OCI-LY3 (cell line): ENCODE results near the gene SERPINE1.

Experiments used
- EZH2phosphoT487 ChIP-seq: fragments of 200-600 bp; shearing (Covaris generic); IDR thresholded peaks from 2 replicates; pipeline ENCODE4 v1.6.1; 2018; ENCODE audit warnings: antibody characterized with exemption, mixed run types, low read depth
- TF ChIP-seq, protein P1 (sequence below): fragments of 200-600, 300-600 bp; sonication (generic); IDR thresholded peaks from 2 replicates; pipeline ENCODE4 v1.5.1; 2014; ENCODE audit warnings: antibody characterized with exemption, low read length, low read depth

DNA sequence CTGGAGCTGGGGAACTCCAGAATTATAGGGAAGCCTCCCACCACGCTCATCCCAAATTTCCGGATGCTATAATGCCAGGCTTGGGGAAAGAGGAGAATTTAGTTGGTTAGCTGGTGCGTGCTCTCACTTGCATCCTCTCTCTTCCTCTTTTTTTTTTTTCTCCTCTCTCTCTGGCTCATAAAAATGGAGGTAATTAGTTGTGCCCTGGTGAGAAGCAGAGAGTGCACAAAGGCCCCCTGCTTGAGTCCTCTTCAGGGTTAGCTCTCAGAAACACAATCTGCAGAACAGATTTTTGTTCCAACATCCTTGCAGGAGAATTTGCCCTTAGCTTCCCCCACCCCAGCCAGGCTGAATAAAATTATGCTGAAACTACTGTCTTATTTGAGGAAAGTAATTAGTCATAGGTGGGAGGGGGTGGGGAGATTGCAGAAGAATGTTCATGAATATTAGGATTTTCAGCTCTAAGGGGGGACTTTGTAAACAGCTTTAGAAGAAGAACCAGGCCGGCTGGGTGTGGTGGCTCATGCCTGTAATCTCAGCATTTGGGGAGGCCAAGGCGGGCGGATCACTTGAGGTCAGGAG lies 7.6 kb downstream of the SERPINE1 start:
- TF ChIP-seq, protein P1, sequence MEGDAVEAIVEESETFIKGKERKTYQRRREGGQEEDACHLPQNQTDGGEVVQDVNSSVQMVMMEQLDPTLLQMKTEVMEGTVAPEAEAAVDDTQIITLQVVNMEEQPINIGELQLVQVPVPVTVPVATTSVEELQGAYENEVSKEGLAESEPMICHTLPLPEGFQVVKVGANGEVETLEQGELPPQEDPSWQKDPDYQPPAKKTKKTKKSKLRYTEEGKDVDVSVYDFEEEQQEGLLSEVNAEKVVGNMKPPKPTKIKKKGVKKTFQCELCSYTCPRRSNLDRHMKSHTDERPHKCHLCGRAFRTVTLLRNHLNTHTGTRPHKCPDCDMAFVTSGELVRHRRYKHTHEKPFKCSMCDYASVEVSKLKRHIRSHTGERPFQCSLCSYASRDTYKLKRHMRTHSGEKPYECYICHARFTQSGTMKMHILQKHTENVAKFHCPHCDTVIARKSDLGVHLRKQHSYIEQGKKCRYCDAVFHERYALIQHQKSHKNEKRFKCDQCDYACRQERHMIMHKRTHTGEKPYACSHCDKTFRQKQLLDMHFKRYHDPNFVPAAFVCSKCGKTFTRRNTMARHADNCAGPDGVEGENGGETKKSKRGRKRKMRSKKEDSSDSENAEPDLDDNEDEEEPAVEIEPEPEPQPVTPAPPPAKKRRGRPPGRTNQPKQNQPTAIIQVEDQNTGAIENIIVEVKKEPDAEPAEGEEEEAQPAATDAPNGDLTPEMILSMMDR, result no peak
- no peak for TF ChIP-seq EZH2phosphoT487
